Activated CD4-positive, alpha-beta T cell treated with anti-CD3 and anti-CD28 coated beads for 48 hours (primary cell): ENCODE results near the gene GPRIN3.
A peak's percentile ranks its signal among the peaks of the same experiment; 100 is the strongest.

Experiments used
- DNase-seq: peaks from one replicate; pipeline ENCODE4 v3.0.0-alpha.2; 2020

Gene GPRIN3

GRCh38 chr4:89253935-89254334 is 53.7 kb downstream of the GPRIN3 start:
- no peak for DNase-seq

DNA sequence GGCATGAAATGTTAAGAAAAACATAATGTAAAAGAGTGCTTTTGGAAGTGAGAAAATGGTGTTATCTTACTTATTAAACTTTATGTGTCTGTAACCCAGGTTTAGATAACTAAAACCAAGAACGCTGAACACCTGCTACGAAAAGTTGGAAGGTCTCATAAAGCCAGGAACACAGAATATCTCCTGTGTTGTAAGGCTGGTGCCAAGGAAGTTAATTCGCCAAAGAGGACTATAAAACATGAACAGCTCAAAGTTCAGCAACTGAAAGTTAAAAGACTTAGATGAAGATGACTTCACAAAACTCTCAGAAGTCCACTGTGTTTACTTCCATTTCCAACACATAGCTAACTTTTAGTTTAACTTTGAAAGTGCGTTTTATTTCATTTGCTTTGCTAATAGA is 54.3 kb downstream of the GPRIN3 start:
- no peak for DNase-seq

- DNase-seq = no peak
These were observed 56.2 kb downstream of the GPRIN3 start for GRCh38 chr4:89251396-89251795.

DNA sequence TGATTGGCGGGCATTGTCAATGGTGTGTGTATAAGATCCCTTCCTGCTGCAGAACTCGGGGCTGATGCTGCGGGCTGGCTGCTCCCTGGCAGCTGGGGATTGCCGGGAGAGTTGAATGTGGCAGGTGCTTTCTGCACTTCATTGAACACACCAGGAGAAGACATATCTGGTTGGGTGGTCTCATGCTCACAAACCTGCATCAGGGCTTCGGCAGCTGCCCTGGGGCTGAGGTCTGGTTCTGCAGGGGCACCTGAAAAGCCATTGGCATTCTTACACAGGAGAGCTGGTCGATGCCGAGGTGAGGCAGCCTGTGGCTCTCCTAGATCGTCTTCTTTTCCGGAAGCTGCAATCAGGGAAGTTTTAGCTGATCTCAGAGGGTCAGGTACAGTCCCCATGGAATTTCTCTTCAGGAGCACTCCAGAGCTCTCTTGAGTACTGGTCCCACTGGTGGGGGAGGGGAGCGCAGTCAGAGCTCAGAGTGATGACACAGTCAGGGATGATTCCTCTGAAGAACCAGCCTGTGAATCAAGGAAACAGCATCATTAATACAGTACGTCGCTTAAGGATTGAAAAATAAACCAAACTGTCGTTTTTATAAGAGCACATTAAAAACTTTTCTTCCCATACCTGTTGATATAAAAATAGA is 57.8 kb downstream of the GPRIN3 start:
- DNase-seq = no peak

DNA sequence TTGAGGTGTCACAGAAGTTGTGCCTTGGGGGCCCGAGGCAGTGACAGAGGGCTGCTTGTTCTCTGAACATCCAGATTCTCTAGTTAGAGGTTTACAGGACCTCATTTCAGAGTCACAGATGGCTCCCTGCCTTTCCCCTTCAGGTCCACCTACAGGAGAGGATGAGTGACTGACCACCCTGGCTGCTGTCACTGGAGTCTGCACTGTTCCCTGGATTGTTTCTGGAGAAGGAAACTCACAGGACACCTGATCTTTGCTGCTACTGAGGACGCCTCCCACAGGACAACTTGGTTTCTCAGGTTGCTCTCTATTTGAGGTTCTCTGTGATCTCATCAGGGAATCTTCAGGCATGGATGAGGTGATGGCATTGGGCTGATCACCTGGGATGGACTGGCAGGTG is 58.3 kb downstream of the GPRIN3 start:
- no peak for DNase-seq

DNA sequence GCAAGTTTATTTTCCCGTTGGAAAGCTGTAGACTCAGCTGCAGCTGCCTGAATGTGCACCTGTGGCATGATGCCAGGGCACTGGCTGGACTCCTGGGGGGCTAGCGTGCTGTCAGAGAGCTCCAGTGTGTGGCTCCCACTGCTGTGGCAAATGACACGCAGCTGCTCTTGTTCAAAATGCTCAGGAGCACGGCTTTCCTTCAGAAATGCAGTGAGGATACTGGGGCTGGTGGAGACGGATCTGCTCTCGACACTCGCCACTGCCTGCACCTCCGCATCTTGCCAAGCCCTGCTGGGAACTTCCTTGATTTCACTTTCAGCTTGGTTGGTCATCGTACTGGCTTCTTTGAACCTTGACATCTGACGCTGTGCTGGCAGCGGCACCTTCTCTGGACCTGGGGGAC is 58.7 kb downstream of the GPRIN3 start:
- no peak for DNase-seq

- no peak for DNase-seq
These were observed 59.6 kb downstream of the GPRIN3 start for GRCh38 chr4:89247951-89248350.

GRCh38 chr4:89245459-89245858 is 62.1 kb downstream of the GPRIN3 start:
- DNase-seq = no peak

DNA sequence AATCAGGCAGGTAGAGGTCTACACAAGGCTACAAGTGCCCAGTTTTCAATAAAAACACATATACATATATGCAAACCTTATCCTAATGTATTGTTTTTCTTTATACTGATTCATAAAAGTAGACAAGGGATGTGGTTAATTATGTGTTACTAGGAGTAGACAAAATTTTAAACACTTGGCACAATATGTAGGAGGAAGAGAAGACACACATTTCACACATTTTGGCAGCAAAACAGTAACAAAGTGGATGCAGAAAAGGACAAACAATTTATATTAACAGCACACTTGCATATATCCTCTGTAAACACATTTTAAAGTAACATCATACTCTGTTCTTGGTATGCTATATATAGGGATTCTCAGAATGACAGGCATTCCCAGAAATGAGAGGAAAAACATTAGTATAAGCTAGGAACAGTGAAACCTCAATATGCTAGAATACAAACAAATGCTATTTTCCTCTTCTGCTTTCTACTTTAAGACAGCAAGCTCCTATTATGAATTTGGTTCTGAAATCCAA is 63.8 kb downstream of the GPRIN3 start:
- no peak for DNase-seq

- no peak for DNase-seq
These were observed 64.5 kb downstream of the GPRIN3 start for GRCh38 chr4:89242864-89243732.

DNA sequence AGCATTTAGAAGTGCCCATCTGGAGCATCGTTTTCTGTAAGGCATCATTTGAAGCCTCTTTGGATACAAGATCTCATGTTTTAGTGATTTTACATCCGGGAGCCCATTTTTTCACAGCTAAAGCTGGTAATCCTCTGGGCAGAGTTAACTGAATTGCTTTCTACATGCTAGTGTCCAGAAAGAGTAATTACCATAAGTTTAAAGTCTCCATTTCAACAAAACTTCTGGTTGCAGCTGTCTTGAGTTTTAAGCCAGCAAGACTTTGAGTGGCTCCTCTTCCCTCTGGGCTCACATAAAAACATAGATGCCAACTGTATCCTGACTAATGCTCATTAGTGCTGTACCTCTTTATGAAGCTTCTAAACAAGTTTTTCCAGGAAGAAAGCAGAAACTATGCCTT is 65.4 kb downstream of the GPRIN3 start:
- no peak for DNase-seq

GRCh38 chr4:89230271-89230670 is 77.3 kb downstream of the GPRIN3 start:
- DNase-seq = no peak

GRCh38 chr4:89226665-89227574 is 80.7 kb downstream of the GPRIN3 start:
- DNase-seq = peak; percentile 83

- peak; percentile 28 for DNase-seq
These were observed 85.4 kb downstream of the GPRIN3 start for GRCh38 chr4:89222170-89222569.

- no peak for DNase-seq
These were observed 86.3 kb downstream of the GPRIN3 start for GRCh38 chr4:89221167-89221867.

GRCh38 chr4:89218587-89218986 is 89.0 kb downstream of the GPRIN3 start:
- no peak for DNase-seq

DNA sequence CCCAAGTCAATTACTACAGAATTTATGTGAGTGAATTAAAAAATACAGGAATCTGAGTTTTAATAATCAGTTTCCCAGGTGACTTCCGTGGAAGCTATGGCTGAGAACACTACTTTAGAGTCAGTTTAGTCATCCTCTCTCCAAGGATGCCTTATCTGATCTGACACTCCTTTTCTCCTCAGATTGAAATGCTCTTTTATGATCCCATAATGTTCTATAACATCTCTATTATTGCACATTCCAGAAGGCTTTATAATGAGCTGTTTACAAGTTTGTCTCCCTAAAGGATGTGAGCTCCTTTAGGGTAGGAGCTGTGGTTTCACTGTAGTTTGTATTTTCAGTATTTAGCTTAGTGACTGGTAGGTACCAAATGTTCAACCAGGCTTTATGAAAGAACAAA is 90.0 kb downstream of the GPRIN3 start:
- DNase-seq = no peak

DNA sequence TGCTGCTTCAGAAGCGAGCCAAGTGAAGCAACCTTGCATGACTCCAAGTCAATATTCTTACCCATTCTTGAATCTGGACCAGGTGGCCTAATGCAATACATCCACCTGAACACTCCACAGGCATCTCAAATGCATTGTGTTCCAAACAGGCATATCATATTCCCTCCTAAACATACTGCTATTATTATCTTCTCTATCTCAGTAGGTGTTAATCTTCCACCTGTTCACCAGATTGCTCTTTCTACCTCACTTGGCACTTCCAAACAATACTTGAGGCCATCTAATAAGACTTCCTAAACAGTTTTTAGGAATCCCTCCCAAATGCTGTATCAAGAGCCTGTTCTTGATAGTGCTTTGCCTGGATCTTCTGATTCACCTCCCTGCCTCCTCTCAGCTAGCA is 90.7 kb downstream of the GPRIN3 start:
- DNase-seq = no peak

- no peak for DNase-seq
These were observed 91.2 kb downstream of the GPRIN3 start for GRCh38 chr4:89216422-89216821.

GRCh38 chr4:89215736-89216135 is 91.9 kb downstream of the GPRIN3 start:
- no peak for DNase-seq

DNA sequence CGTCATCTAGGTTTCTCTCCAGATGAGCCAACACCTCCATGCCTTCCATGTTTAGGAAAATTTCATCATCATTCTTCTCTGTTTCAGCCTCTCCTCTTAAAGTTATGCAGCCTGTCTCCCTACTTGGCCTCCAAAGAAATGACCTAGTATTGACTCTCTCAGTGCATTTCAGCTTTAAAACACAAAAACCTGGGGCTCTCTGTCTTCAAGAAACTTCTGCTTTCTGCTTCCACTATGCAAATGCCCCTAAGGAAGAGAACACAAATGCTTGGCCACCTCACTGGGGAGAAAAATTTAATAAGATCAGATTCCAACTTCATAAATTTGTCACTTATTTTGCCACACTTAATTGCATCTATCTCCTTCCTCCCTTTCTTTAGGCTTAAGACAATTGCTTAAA is 93.3 kb downstream of the GPRIN3 start:
- DNase-seq = no peak

- DNase-seq = no peak
These were observed 94.3 kb downstream of the GPRIN3 start for GRCh38 chr4:89213382-89213701.
